Glomerular visceral epithelial cell (primary cell): ENCODE measurements around the gene OPRM1.
"Not testable (repeated sequence)": the region's sequence is repeated elsewhere in the genome, so short reads cannot be mapped to it uniquely, and the experiment has no call there.

Experiments
- DNase-seq: peaks from one replicate; pipeline ENCODE4 v3.0.0-alpha.2; 2016; ENCODE audit errors: extremely low spot score

Gene OPRM1

GRCh38 chr6:154239392-154239791 is 200.4 kb downstream of the OPRM1 start:
- DNase-seq: peak; percentile 33

GRCh38 chr6:154241061-154241460 is 202.0 kb downstream of the OPRM1 start:
- not testable (repeated sequence) for DNase-seq

GRCh38 chr6:154241581-154241980 is 202.5 kb downstream of the OPRM1 start:
- DNase-seq: no peak

- no peak for DNase-seq
These were observed 203.7 kb downstream of the OPRM1 start for GRCh38 chr6:154242617-154243357.

GRCh38 chr6:154243793-154244750 is 205.0 kb downstream of the OPRM1 start:
- no peak for DNase-seq

- no peak for DNase-seq
These were observed 206.5 kb downstream of the OPRM1 start for GRCh38 chr6:154245506-154245905.

GRCh38 chr6:154246723-154247118 is 207.7 kb downstream of the OPRM1 start:
- DNase-seq: no peak

- DNase-seq: no peak
These were observed 208.2 kb downstream of the OPRM1 start for GRCh38 chr6:154247119-154247861.

GRCh38 chr6:154249499-154250298 is 210.7 kb downstream of the OPRM1 start:
- DNase-seq: peak; percentile 12

- no peak for DNase-seq
These were observed 212.1 kb downstream of the OPRM1 start for GRCh38 chr6:154251116-154251515.

GRCh38 chr6:154252678-154253077 is 213.6 kb downstream of the OPRM1 start:
- DNase-seq: no peak

GRCh38 chr6:154257067-154257466 is 218.0 kb downstream of the OPRM1 start:
- DNase-seq: no peak

GRCh38 chr6:154258064-154258757 is 219.2 kb downstream of the OPRM1 start:
- no peak for DNase-seq

GRCh38 chr6:154261688-154262397 is 222.8 kb downstream of the OPRM1 start:
- DNase-seq: no peak

- DNase-seq: no peak
These were observed 227.6 kb downstream of the OPRM1 start for GRCh38 chr6:154266560-154267099.

GRCh38 chr6:154267508-154268106 is 228.6 kb downstream of the OPRM1 start:
- no peak for DNase-seq

GRCh38 chr6:154268486-154268885 is 229.4 kb downstream of the OPRM1 start:
- DNase-seq: no peak

GRCh38 chr6:154274168-154274567 is 235.1 kb downstream of the OPRM1 start:
- DNase-seq: no peak
